ENCODE measurements around the gene PRR18.

GRCh38 chr6:166313255-166314070 lies 5.3 kb upstream of the PRR18 start:
- TF ChIP-seq POLR2A (IDR thresholded peaks at IDR 0.05; ENCODE audit: low read length) (no peak), GATA1 (IDR thresholded peaks at IDR 0.05; ENCODE audit: low read depth, low read length) (no peak)
